GM06990 (cell line): ENCODE results near the gene GSTA3.
"Not testable (repeated sequence)": the region's sequence is repeated elsewhere in the genome, so short reads cannot be mapped to it uniquely, and the experiment has no call there.

Experiments
- DNase-seq: peaks from one replicate; pipeline ENCODE4 v3.0.0-alpha.2; 2011; ENCODE audit not compliant: insufficient read length; ENCODE audit errors: extremely low read depth
- H3K27me3 ChIP-seq: replicated peaks from 2 replicates; pipeline ENCODE4 v1.6.0; 2011; ENCODE audit warnings: low read length; ENCODE audit not compliant: control insufficient read depth, insufficient read depth
- H3K36me3 ChIP-seq: 2 replicates; pipeline ENCODE4 v1.5.1; 2011; ENCODE audit warnings: low read length; ENCODE audit not compliant: control insufficient read depth, insufficient read depth
- H3K4me3 ChIP-seq: replicated peaks from 2 replicates; pipeline ENCODE4 v1.5.1; 2011; ENCODE audit warnings: low read depth, mild to moderate bottlenecking, control low read depth, low read length
- TF ChIP-seq, protein P1 (sequence below): IDR thresholded peaks from 2 replicates; pipeline ENCODE4 v1.5.1; 2011; ENCODE audit warnings: low read length, control low read depth, mild to moderate bottlenecking, inconsistent platforms; ENCODE audit not compliant: insufficient read depth, poor library complexity, severe bottlenecking

Gene GSTA3

DNA sequence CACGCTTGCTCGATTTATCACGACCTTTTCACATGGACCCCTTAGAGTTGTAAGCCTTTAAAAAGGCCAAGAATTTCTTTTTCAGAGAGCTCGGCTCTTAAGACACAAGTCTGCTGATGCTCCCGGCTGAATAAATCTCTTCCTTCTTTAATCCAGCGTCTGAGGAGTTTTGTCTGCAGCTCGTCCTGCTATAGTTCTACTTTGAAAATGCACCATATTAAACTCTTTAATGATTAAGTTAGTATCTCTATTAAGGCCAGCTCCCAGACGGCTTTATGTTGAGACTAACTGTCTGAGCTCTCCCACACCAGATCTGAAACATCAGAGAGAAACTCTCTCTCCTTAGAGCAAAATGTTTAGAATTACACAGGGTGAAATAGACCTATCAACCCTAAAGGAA lies 18.0 kb upstream of the GSTA3 start:
- H3K36me3 ChIP-seq: no peaks in the 10 kb centered on the region
- no peak overlapping the region for H3K4me3 ChIP-seq
- TF ChIP-seq, protein P1, sequence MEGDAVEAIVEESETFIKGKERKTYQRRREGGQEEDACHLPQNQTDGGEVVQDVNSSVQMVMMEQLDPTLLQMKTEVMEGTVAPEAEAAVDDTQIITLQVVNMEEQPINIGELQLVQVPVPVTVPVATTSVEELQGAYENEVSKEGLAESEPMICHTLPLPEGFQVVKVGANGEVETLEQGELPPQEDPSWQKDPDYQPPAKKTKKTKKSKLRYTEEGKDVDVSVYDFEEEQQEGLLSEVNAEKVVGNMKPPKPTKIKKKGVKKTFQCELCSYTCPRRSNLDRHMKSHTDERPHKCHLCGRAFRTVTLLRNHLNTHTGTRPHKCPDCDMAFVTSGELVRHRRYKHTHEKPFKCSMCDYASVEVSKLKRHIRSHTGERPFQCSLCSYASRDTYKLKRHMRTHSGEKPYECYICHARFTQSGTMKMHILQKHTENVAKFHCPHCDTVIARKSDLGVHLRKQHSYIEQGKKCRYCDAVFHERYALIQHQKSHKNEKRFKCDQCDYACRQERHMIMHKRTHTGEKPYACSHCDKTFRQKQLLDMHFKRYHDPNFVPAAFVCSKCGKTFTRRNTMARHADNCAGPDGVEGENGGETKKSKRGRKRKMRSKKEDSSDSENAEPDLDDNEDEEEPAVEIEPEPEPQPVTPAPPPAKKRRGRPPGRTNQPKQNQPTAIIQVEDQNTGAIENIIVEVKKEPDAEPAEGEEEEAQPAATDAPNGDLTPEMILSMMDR: no peak
- no peak for DNase-seq
- no peaks in the 10 kb centered on the region for H3K27me3 ChIP-seq

DNA sequence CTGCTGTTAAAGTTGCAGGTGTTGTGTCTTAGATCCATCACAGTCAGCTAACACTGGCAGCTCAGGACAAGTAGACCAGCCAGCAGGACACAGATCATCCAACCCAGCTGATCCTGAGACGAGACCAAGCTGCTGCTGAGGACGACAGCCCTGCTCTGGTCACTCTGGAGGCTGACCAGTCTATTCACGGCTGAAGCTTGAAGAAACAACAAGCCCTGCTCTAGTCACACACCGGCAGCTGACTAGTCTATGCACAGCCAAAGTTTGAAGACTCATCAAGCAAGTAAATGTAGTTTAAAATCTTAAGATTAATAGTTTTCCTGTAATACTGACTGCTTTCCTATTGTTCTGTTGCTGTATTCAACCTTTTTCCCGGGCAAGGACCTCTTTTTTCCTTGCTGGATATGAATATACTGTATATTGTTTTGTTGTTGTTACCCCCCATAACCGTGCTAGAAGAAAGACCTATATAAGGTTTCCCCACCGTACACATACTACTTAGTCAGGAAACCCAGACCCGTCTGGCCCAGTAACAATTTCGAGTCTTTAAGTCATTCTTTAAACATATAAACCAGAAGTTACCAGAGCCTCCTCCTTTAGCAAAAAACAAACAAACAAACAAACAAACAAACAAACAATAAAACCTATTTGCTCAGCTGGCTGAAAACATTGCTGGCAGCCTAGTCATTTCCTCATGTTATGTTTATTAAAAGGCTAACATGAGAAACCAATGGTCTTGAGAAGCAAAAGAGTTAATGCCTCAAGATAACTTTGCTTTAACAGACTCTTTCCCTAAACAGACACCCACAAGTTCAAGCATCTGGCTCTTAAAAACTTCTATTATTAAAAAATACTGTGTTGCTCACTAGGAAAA lies 16.7 kb upstream of the GSTA3 start:
- DNase-seq: no peak
- Histone ChIP-seq H3K36me3 (no peaks in the 10 kb centered on the region), H3K27me3 (no peaks in the 10 kb centered on the region), H3K4me3 (no peak overlapping the region)
- TF ChIP-seq, protein P1: no peak

DNA sequence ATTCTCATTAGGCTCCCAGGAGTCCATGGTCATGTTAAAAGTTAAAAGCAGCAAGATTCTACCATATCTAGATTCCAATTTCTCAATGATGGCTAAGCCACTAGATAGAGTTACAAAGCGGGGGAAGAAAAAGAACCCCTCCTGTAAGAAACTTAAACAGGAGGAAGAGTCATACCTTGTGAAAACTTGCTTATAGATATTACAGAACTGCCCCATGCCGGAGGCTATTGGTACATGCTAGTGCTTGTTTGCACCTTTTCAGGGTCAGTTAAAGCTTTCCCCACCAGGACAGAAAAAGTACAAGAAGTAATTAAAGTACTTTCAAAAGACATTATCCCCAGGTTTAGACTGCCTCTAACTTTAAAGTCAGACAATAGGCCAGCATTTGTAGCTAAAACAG lies 15.5 kb upstream of the GSTA3 start:
- Histone ChIP-seq H3K36me3 (no peaks in the 10 kb centered on the region), H3K27me3 (no peaks in the 10 kb centered on the region), H3K4me3 (no peak overlapping the region)
- TF ChIP-seq, protein P1: no peak
- no peak for DNase-seq

DNA sequence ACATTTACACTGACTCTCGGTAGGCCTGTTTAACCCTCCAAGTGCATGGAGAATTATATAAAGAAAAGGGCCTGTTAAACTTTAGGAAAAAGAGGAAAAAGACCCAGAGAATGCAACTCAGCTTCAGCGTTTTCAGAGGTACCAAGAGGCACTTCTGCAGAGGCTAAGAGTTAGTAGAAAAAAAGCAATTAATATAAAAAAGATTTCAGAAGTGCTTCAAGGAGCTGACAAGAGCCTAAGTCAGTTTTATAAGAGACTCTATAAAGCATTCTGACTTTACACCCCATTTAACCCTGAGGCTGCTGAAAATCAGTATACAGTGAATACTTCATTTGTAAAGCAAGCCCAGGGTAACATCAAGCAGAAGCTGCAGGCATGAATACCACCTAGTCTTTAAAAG lies 14.2 kb upstream of the GSTA3 start:
- H3K4me3 ChIP-seq, H3K36me3 ChIP-seq, H3K27me3 ChIP-seq, DNase-seq: not testable (repeated sequence)

DNA sequence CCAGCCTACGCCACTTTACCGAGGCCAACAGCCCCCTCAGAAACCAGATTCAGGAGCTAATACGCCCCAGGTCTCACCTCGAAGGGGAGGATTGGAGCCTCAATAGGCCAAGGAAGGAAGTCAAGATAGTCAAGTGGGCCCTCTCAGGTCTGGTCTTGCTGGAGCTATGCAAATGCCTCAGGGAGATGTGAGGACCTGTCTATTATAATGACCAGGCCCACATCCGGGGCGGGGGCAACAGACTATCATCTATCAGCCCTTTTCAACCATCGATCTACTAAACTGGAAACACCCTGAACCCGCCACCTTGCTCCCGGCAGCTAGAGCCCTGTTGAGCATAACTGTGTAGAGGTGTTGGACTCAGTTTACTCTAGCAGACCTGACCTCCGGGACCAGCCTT lies 12.7 kb upstream of the GSTA3 start:
- TF ChIP-seq, protein P1: no peak
- Histone ChIP-seq H3K27me3 (no peaks in the 10 kb centered on the region), H3K36me3 (no peaks in the 10 kb centered on the region), H3K4me3 (no peak overlapping the region)
- DNase-seq: no peak

DNA sequence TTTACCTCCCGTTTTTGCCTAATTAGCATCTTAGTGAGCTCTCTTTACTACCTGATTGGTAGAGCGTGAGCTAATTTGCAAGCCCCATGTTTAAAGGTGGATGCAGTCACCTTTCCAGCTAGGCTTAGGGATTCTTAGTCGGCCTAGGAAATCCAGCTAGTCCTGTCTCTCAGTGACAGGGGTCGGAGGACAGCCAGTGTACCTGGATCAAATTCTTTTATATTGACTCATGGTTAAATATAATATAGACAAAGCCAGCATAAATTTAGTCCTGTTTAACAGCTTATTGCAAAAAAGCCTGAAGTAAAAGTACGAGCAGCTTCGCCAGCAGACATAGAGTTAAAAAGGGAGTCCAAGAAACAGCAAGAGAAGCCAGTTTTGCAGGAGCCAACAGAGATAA lies 12.2 kb upstream of the GSTA3 start:
- Histone ChIP-seq H3K27me3 (no peaks in the 10 kb centered on the region), H3K4me3 (no peak overlapping the region), H3K36me3 (no peaks in the 10 kb centered on the region)
- no peak for DNase-seq
- TF ChIP-seq, protein P1: no peak

DNA sequence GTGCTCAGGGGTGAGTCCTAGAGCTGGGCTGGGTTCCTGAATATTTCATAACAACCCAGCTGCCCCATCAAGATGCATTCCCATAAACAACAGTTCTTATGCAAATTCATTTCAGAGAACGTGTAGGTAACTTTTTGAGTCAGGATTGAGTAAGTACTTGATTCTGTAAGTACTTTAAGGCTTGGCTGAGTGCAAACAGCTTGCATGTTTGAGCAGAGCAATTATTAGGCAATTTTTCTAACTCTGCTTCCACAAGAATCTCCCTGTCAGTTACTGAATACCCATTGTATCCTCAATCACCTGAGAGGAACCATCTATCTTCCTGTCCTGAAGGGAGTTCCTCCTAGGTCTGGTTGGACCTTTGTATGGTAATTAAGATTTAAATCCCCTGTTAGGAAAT lies 10.0 kb upstream of the GSTA3 start:
- DNase-seq, H3K27me3 ChIP-seq, H3K4me3 ChIP-seq, H3K36me3 ChIP-seq: not testable (repeated sequence)

DNA sequence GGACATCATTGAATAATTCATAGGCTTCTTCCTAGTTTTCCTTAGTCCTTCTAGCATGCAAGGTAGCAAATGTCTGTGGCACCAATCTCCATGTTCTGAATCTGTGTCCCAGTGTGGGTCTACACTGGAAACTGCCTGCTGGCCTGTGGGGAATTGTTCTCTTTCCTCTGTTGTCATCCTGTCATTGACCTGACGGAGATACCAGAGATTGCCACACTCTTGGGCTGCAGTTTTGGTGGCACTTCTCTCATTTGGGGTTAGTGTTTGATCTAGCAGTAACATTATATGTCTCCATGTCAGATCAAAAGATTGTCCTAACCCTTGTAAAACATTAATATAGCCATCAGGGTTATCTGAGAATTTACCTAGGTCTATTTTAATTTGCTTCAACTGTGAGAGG lies 9.3 kb upstream of the GSTA3 start:
- not testable (repeated sequence) for DNase-seq, H3K36me3 ChIP-seq, H3K27me3 ChIP-seq, H3K4me3 ChIP-seq

DNA sequence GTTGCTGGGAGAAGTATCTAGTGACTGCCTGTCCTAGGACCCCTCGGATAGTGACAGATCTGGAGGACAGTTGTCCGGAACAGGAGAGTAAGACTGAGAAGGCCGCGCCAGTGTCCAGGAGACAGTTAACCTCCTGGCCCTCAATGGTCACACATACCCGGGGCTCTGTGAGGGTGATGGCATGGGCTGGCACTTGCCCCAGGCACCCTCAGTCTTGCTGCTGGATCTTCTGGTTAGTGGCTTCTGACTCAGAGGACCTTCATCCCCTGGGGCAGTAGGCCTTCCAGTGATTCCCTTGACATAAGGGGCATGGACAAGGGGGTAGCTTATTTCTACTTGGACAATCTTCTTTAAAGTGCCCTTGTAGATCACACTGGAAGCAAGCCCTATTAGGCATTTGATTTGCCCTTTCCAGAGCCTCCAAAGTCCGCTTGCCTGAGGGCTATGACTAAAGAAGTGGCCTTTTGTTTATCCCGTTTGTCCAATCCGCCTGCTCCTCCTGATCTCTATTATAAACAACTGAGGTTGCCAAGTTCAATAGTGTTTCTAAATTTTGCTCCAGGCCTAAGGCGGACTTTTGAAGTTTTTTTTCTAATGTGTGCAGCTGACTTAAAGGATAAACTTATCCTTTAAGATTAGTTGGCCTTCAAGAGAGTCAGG lies 8.7 kb upstream of the GSTA3 start:
- not testable (repeated sequence) for H3K36me3 ChIP-seq, H3K27me3 ChIP-seq, H3K4me3 ChIP-seq, DNase-seq
